ENCODE data around the gene NRXN3. TPM values are rescaled to one million over a fixed set of nuclear protein-coding genes. Genes with fewer than 3 reads are reported as not detected.

NRXN3 gene
- total RNA-seq, 1 donor from 2014 or later = 19.8 TPM

DNA sequence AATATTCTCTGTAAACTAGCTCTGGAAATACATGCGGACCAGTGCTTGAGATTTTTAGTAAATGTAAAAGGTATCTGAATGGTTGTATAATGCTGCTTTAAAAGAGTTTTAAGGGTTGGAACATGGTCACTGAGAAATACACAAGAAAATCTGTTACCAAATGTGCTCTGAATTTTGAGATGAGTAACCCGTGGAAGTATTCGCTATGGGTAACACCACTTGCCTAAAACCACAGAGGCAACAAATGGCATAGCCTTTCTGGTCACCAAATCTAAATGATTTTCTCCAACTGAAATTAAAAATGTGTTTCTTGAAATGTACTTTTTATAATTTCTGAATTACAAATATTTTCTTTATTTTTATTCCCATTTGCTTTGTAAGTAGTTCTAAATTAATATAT is 1295.5 kb downstream of the NRXN3 start:
- no peak for DNase-seq (ENCODE audit: extremely low spot score, unreplicated experiment)
- no peak overlapping the region for H3K27ac Mint-ChIP-seq
- peaks cover 4% of the 10 kb centered on the region for H3K36me3 Mint-ChIP-seq
- peaks cover 5% of the 10 kb centered on the region for H3K4me1 Mint-ChIP-seq (ENCODE audit: unreplicated experiment)
- TF ChIP-seq, protein P1, sequence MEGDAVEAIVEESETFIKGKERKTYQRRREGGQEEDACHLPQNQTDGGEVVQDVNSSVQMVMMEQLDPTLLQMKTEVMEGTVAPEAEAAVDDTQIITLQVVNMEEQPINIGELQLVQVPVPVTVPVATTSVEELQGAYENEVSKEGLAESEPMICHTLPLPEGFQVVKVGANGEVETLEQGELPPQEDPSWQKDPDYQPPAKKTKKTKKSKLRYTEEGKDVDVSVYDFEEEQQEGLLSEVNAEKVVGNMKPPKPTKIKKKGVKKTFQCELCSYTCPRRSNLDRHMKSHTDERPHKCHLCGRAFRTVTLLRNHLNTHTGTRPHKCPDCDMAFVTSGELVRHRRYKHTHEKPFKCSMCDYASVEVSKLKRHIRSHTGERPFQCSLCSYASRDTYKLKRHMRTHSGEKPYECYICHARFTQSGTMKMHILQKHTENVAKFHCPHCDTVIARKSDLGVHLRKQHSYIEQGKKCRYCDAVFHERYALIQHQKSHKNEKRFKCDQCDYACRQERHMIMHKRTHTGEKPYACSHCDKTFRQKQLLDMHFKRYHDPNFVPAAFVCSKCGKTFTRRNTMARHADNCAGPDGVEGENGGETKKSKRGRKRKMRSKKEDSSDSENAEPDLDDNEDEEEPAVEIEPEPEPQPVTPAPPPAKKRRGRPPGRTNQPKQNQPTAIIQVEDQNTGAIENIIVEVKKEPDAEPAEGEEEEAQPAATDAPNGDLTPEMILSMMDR (conservative IDR thresholded peaks at IDR 0.05) = no peak
- no peak overlapping the region for H3K4me3 Mint-ChIP-seq
- no peaks in the 10 kb centered on the region for H3K9me3 Mint-ChIP-seq
- H3K27me3 Mint-ChIP-seq = no peaks in the 10 kb centered on the region

DNA sequence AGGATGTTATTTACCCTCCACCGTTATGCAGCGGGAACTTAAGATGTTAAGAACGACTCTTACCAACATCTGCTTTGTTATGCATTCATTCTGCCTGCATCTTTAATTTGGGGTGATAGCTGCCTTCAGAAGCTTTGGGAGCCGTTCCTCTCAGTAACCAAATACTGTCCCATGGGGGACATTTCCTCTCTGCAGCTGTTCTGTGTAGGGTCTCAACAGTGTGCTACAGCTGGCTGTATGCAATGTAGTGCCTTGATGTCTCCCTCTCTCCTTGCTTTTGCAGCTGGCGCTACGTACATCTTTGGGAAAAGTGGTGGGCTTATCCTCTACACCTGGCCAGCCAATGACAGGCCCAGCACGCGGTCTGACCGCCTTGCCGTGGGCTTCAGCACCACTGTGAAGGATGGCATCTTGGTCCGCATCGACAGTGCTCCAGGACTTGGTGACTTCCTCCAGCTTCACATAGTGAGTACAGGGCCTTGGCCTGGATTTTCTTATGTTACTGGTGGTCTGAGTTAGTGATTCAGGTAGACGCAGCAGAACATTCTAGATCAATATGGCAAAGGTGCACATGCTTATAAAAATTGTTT is 1296.9 kb downstream of the NRXN3 start:
- TF ChIP-seq, protein P1 (conservative IDR thresholded peaks at IDR 0.05) = no peak
- Mint-ChIP-seq H3K4me1 (ENCODE audit: unreplicated experiment) (no peaks in the 10 kb centered on the region), H3K4me3 (no peak overlapping the region), H3K9me3 (no peaks in the 10 kb centered on the region), H3K36me3 (peaks cover 4% of the 10 kb centered on the region), H3K27me3 (peaks cover 4% of the 10 kb centered on the region), H3K27ac (no peak overlapping the region)
- no peak for DNase-seq (ENCODE audit: extremely low spot score, unreplicated experiment)

GRCh38 chr14:79467835-79468234 is 1297.7 kb downstream of the NRXN3 start:
- Mint-ChIP-seq H3K4me1 (ENCODE audit: unreplicated experiment) (no peaks in the 10 kb centered on the region), H3K27ac (no peak overlapping the region), H3K36me3 (peaks cover 4% of the 10 kb centered on the region), H3K4me3 (no peak overlapping the region), H3K27me3 (peaks cover 4% of the 10 kb centered on the region), H3K9me3 (no peaks in the 10 kb centered on the region)
- TF ChIP-seq, protein P1 (conservative IDR thresholded peaks at IDR 0.05) = no peak
- no peak for DNase-seq (ENCODE audit: extremely low spot score, unreplicated experiment)

GRCh38 chr14:79468486-79468885 is 1298.3 kb downstream of the NRXN3 start:
- H3K4me1 Mint-ChIP-seq (ENCODE audit: unreplicated experiment) = no peaks in the 10 kb centered on the region
- TF ChIP-seq, protein P1 (conservative IDR thresholded peaks at IDR 0.05) = no peak
- no peak for DNase-seq (ENCODE audit: extremely low spot score, unreplicated experiment)
- H3K36me3 Mint-ChIP-seq = peaks cover 4% of the 10 kb centered on the region
- no peak overlapping the region for H3K27ac Mint-ChIP-seq
- no peaks in the 10 kb centered on the region for H3K9me3 Mint-ChIP-seq
- no peak overlapping the region for H3K4me3 Mint-ChIP-seq
- H3K27me3 Mint-ChIP-seq = peaks cover 6% of the 10 kb centered on the region

GRCh38 chr14:79473651-79474050 is 1303.5 kb downstream of the NRXN3 start:
- TF ChIP-seq, protein P1 (conservative IDR thresholded peaks at IDR 0.05) = no peak
- Mint-ChIP-seq H3K27me3 (peaks cover 9% of the 10 kb centered on the region), H3K36me3 (peaks cover 2% of the 10 kb centered on the region), H3K4me3 (no peak overlapping the region), H3K4me1 (ENCODE audit: unreplicated experiment) (no peaks in the 10 kb centered on the region), H3K27ac (no peak overlapping the region), H3K9me3 (no peaks in the 10 kb centered on the region)
- DNase-seq (ENCODE audit: extremely low spot score, unreplicated experiment) = no peak
